ENCODE results near the gene UQCRHL. TPM values are rescaled to one million over a fixed set of nuclear protein-coding genes. Genes with fewer than 3 reads are reported as not detected.

The UQCRHL gene
- total and polyA plus RNA-seq, 2 of the 8 experiments (the other 6 are each of a cell fraction or from before 2014, with no cell fraction given) = 3.7 to 3.9 TPM

- H3K4me3 ChIP-seq (ENCODE audit: extremely low read depth in 1 of 4, insufficient read depth in 2 of 4, low read depth in 3 of 4, low read length in 4 of 4) = no peak overlapping the region
- H3K4me2 ChIP-seq (ENCODE audit: insufficient read depth in 1 of 2, low read depth in 2 of 2, low read length in 2 of 2) = peak overlapping the region; percentile 46 to 80; a peak in 2 of 4 replicates
- 0 out of 2 replicates have a peak overlapping the region, but pooled peaks have one; percentile 51 for H2BK12ac ChIP-seq (ENCODE audit: low read depth, low read length)
- H3K18ac ChIP-seq (ENCODE audit: extremely low read depth, low read length) = no peak overlapping the region
- FAIRE-seq (peak; percentile 36), DNase-seq (ENCODE audit: low read depth in 1 of 2, low spot score in 2 of 2) (no peak)
- H3K36me3 ChIP-seq (ENCODE audit: control insufficient read depth in 2 of 4, insufficient read depth in 4 of 4, low read length in 3 of 4) = peaks cover 9 to 24% (median 12%) of the 10 kb centered on the region in 4 experiments; a peak in 6 of 8 replicates
- peaks cover 9% of the 10 kb centered on the region; the same call in 1 of the 2 replicates for H3K23me2 ChIP-seq (ENCODE audit: low read depth, low read length)
- no peak overlapping the region for H4K5ac ChIP-seq (ENCODE audit: insufficient read length, low read depth, low read length)
- peaks cover 18% of the 10 kb centered on the region for H3K79me1 ChIP-seq (ENCODE audit: low read depth, low read length)
- POLR2A ChIA-PET (ENCODE audit: partially characterized antibody) = interaction anchor here (0.6 to 2.8 kb wide), 9 partner anchors 10 to 215 kb away, joined by 3 to 17 read pairs (median 4); partner anchors contain the start of gene ZBTB17
- no peak overlapping the region for H3K27ac ChIP-seq (ENCODE audit: low read depth, low read length)
- no peak overlapping the region for H4K91ac ChIP-seq (replicated peaks; ENCODE audit: insufficient read length, low read length)
- H4K20me1 ChIP-seq (replicated peaks in 1 of 2; ENCODE audit: control insufficient read depth in 1 of 2, insufficient read depth in 2 of 2, low read length in 2 of 2) = peaks cover 10 to 19% of the 10 kb centered on the region in 2 experiments
- 92% methylated on average over 8 of the region's 8 CpGs; no CpG with 5 or more reads in 1 of the 2 experiments for WGBS, 2 experiments (ENCODE audit: extremely low coverage in 1 of 2, insufficient coverage in 1 of 2, insufficient read length in 1 of 2, insufficient replicate concordance in 2 of 2, low coverage in 1 of 2, low lambda C conversion rate in 2 of 2, missing lambda C conversion rate in 1 of 2)
- H2BK15ac ChIP-seq (ENCODE audit: low read length) = peak overlapping the region; percentile 53; the same call in 1 of the 2 replicates
- TF ChIP-seq CHD2 (IDR thresholded peaks at IDR 0.05; ENCODE audit: low read length) (no peak), RNF2 (IDR thresholded peaks at IDR 0.05; ENCODE audit: borderline replicate concordance, low read depth, low read length, missing control alignments, poor library complexity, severe bottlenecking) (no peak), POLR2AphosphoS5 (IDR thresholded peaks at IDR 0.05; ENCODE audit: low read depth, low read length) (no peak), POLR2A (IDR thresholded peaks at IDR 0.05; ENCODE audit: control extremely low read depth in 1 of 2, low read depth in 2 of 2, low read length in 2 of 2) (no peak), SP2 (IDR thresholded peaks at IDR 0.05; ENCODE audit: low read length) (no peak), FOSL1 (IDR thresholded peaks at IDR 0.05; ENCODE audit: insufficient read depth, low read depth, low read length) (no peak), ASH2L (IDR thresholded peaks at IDR 0.05; ENCODE audit: low read length) (no peak), TEAD4 (IDR thresholded peaks at IDR 0.05; ENCODE audit: low read depth, low read length) (no peak), CTBP2 (IDR thresholded peaks at IDR 0.05; ENCODE audit: borderline replicate concordance, insufficient read depth, insufficient read length, low read length) (no peak)
- H3K4ac ChIP-seq (replicated peaks; ENCODE audit: insufficient read length, low read depth, low read length) = no peak overlapping the region
- H2BK5ac ChIP-seq (ENCODE audit: low read depth, low read length) = peak overlapping the region; percentile 81; the same call in 1 of the 2 replicates
- H3K79me2 ChIP-seq (ENCODE audit: control insufficient read depth in 1 of 2, insufficient read depth in 2 of 2, low read length in 2 of 2) = peaks cover 0 to 49% of the 10 kb centered on the region in 2 experiments; a peak in 2 of 4 replicates
- H2AFZ ChIP-seq (ENCODE audit: low read length) = no peak overlapping the region
- 0 out of 2 replicates have a peak overlapping the region, but pooled peaks have one; percentile 52 for H2BK20ac ChIP-seq (ENCODE audit: low read length)
- no peak overlapping the region; a peak in 2 of 7 replicates for H3K9ac ChIP-seq (replicated peaks in 1 of 4; ENCODE audit: extremely low read depth in 1 of 4, low read depth in 3 of 4, low read length in 3 of 4)
- H3K23ac ChIP-seq (ENCODE audit: insufficient read length) = no peak overlapping the region
- H3K14ac ChIP-seq (ENCODE audit: insufficient read length) = no peak overlapping the region
- H3K4me1 ChIP-seq (replicated peaks in 1 of 4; ENCODE audit: control insufficient read depth in 3 of 4, insufficient read depth in 4 of 4, low read length in 3 of 4) = peaks cover 6 to 25% (median 21%) of the 10 kb centered on the region in 4 experiments
- no peaks in the 10 kb centered on the region for H3K27me3 ChIP-seq (replicated peaks in 1 of 4; ENCODE audit: control insufficient read depth in 3 of 4, extremely low read depth in 1 of 4, insufficient read depth in 3 of 4, low read length in 3 of 4)
- H2BK120ac ChIP-seq (replicated peaks; ENCODE audit: low read depth, low read length) = no peak overlapping the region
- CTCF ChIA-PET (ENCODE audit: partially characterized antibody) = interaction anchor here (1.4 to 2.7 kb wide), 7 partner anchors 9 to 31 kb away, joined by 3 to 13 read pairs (median 5); no protein-coding TSS in a partner anchor
- no peaks in the 10 kb centered on the region for H3K9me3 ChIP-seq (ENCODE audit: insufficient read depth in 2 of 2, low read depth in 1 of 2, low read length in 1 of 2)
- H3K56ac ChIP-seq (replicated peaks; ENCODE audit: insufficient read length, low read depth, low read length) = no peak overlapping the region
- H4K8ac ChIP-seq (ENCODE audit: extremely low read depth, insufficient read depth, low read length) = no peak overlapping the region
- H2AK5ac ChIP-seq (ENCODE audit: low read depth, low read length) = no peak overlapping the region
These were observed 45.9 kb downstream of the UQCRHL start for GRCh38 chr1:15761366-15762128.

Measured in H1 (cell line).